ENCODE results near the gene SLC22A16. TPM values are rescaled to one million over a fixed set of nuclear protein-coding genes. Genes with fewer than 3 reads are reported as not detected.

Gene SLC22A16
- total and polyA plus RNA-seq, 4 donors: 0.08 to 22.5 TPM; not detected in 2

DNA sequence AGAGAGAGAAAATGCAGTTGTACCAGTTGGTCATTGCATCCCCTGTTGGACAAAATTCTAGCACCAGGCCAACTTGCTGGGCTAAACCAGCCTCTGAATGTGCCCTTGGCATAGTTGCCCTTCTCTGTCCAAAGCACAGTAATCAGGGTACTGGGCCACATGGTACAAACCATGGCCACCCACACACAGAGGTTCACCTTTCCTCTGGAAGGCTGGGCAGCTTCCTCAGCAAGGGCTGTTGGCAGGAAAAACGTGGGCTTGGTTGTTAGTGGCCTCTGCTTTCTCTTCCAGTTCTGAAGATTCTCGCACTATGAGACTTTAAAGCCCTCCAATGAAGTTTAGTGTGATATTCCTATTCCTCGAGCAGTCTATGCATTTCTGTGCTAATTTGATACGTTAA, 61.7 kb downstream of the SLC22A16 start:
- 17% methylated on average over 4 of the region's 4 CpGs for WGBS
- Histone ChIP-seq H3K27ac (ENCODE audit: low read depth in 1 of 2, low read length in 2 of 2) (peak overlapping the region; percentile 96 to 98), H3K4me1 (ENCODE audit: control insufficient read depth in 4 of 4, insufficient read depth in 4 of 4, low read length in 3 of 4) (peaks cover 9 to 50% (median 31%) of the 10 kb centered on the region in 4 donors), H3K36me3 (ENCODE audit: control insufficient read depth in 4 of 4, insufficient read depth in 3 of 4, low read depth in 1 of 4, low read length in 3 of 4) (peaks cover 0 to 4% (median 0%) of the 10 kb centered on the region in 4 donors), H3K9me3 (ENCODE audit: control insufficient read depth in 4 of 4, low read length in 3 of 4) (no peaks in the 10 kb centered on the region), H3K4me3 (ENCODE audit: low read depth in 1 of 3, low read length in 3 of 3) (peak overlapping the region; percentile 53 to 86 (median 68)), H3K9ac (ENCODE audit: low read depth in 1 of 2, low read length in 2 of 2) (peak overlapping the region; percentile 79 to 95), H3K27me3 (ENCODE audit: control insufficient read depth in 4 of 4, insufficient read depth in 4 of 4, low read length in 3 of 4) (no peaks in the 10 kb centered on the region)
- TF ChIP-seq, protein P1, sequence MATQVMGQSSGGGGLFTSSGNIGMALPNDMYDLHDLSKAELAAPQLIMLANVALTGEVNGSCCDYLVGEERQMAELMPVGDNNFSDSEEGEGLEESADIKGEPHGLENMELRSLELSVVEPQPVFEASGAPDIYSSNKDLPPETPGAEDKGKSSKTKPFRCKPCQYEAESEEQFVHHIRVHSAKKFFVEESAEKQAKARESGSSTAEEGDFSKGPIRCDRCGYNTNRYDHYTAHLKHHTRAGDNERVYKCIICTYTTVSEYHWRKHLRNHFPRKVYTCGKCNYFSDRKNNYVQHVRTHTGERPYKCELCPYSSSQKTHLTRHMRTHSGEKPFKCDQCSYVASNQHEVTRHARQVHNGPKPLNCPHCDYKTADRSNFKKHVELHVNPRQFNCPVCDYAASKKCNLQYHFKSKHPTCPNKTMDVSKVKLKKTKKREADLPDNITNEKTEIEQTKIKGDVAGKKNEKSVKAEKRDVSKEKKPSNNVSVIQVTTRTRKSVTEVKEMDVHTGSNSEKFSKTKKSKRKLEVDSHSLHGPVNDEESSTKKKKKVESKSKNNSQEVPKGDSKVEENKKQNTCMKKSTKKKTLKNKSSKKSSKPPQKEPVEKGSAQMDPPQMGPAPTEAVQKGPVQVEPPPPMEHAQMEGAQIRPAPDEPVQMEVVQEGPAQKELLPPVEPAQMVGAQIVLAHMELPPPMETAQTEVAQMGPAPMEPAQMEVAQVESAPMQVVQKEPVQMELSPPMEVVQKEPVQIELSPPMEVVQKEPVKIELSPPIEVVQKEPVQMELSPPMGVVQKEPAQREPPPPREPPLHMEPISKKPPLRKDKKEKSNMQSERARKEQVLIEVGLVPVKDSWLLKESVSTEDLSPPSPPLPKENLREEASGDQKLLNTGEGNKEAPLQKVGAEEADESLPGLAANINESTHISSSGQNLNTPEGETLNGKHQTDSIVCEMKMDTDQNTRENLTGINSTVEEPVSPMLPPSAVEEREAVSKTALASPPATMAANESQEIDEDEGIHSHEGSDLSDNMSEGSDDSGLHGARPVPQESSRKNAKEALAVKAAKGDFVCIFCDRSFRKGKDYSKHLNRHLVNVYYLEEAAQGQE (IDR thresholded peaks at IDR 0.05): no peak
- TF ChIP-seq EGR1 (IDR thresholded peaks at IDR 0.05; ENCODE audit: low read depth in 2 of 2): peak; percentile 49 to 50
- TF ChIP-seq TAF1 (conservative IDR thresholded peaks at IDR 0.05): no peak
- DNase-seq (ENCODE audit: low spot score): no peak

GRCh38 chr6:110412360-110412759, 64.1 kb downstream of the SLC22A16 start:
- H3K4me1 ChIP-seq (ENCODE audit: control insufficient read depth in 4 of 4, insufficient read depth in 4 of 4, low read length in 3 of 4): peaks cover 7 to 44% (median 15%) of the 10 kb centered on the region in 4 donors
- H3K27ac ChIP-seq (ENCODE audit: low read depth in 1 of 2, low read length in 2 of 2): no peak overlapping the region
- H3K27me3 ChIP-seq (ENCODE audit: control insufficient read depth in 4 of 4, insufficient read depth in 4 of 4, low read length in 3 of 4): no peaks in the 10 kb centered on the region
- TF ChIP-seq TAF1 (conservative IDR thresholded peaks at IDR 0.05): no peak
- TF ChIP-seq ATF3 (IDR thresholded peaks at IDR 0.05): no peak
- no peak for TF ChIP-seq EGR1 (IDR thresholded peaks at IDR 0.05; ENCODE audit: low read depth in 2 of 2)
- TF ChIP-seq GABPA (IDR thresholded peaks at IDR 0.05 in 1 of 2, conservative IDR thresholded peaks at IDR 0.05 in 1 of 2): no peak
- TF ChIP-seq RXRA (IDR thresholded peaks at IDR 0.05): no peak
- TF ChIP-seq HNF4A (conservative IDR thresholded peaks at IDR 0.05): no peak
- no peak for TF ChIP-seq RAD21 (IDR thresholded peaks at IDR 0.05)
- TF ChIP-seq, protein P1 (IDR thresholded peaks at IDR 0.05): no peak
- TF ChIP-seq YY1 (IDR thresholded peaks at IDR 0.05): no peak
- no peak for TF ChIP-seq MAX (IDR thresholded peaks at IDR 0.05)
- no peak for TF ChIP-seq FOXA2 (IDR thresholded peaks at IDR 0.05)
- TF ChIP-seq CTCF (IDR thresholded peaks at IDR 0.05; ENCODE audit: low read depth, low read length, missing input control): no peak
- no peak for TF ChIP-seq HNF4G (IDR thresholded peaks at IDR 0.05)
- no peak for TF ChIP-seq JUND (IDR thresholded peaks at IDR 0.05)
- TF ChIP-seq SP1 (IDR thresholded peaks at IDR 0.05): no peak
- TF ChIP-seq NR2F2 (IDR thresholded peaks at IDR 0.05): no peak
- no peak for TF ChIP-seq ZBTB33 (IDR thresholded peaks at IDR 0.05)
- no peak for TF ChIP-seq FOXA1 (IDR thresholded peaks at IDR 0.05)
- no peak overlapping the region for H3K9ac ChIP-seq (ENCODE audit: low read depth in 1 of 2, low read length in 2 of 2)
- WGBS: 93% methylated on average over 8 of the region's 8 CpGs
- H3K9me3 ChIP-seq (ENCODE audit: control insufficient read depth in 4 of 4, low read length in 3 of 4): no peaks in the 10 kb centered on the region
- no peak for DNase-seq (ENCODE audit: low spot score)
- H3K36me3 ChIP-seq (ENCODE audit: control insufficient read depth in 4 of 4, insufficient read depth in 3 of 4, low read depth in 1 of 4, low read length in 3 of 4): peaks cover 0 to 9% (median 0%) of the 10 kb centered on the region in 4 donors
- no peak overlapping the region for H3K4me3 ChIP-seq (ENCODE audit: low read depth in 1 of 3, low read length in 3 of 3)
